ENCODE data around the gene CCL18.

DNA sequence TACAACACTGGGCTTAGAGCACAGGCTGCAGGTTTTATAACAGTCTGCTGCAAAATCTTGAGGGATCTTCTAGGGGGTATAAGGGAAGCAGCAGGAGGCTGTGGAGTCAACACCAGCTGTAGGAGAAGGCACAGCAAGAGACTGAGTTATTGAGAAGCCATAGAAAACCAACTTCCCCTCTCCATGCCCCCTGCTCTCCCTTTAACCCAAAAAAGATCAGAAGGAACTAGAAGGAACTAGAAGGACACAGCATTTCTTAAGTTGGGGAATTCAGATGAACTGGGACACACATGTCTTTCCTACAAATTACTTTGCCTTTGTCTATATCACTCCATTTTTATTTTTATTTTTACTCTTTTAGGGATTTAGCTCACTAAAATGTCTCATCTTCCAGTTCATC lies 6.2 kb upstream of the CCL18 start:
- TF ChIP-seq, protein P1, sequence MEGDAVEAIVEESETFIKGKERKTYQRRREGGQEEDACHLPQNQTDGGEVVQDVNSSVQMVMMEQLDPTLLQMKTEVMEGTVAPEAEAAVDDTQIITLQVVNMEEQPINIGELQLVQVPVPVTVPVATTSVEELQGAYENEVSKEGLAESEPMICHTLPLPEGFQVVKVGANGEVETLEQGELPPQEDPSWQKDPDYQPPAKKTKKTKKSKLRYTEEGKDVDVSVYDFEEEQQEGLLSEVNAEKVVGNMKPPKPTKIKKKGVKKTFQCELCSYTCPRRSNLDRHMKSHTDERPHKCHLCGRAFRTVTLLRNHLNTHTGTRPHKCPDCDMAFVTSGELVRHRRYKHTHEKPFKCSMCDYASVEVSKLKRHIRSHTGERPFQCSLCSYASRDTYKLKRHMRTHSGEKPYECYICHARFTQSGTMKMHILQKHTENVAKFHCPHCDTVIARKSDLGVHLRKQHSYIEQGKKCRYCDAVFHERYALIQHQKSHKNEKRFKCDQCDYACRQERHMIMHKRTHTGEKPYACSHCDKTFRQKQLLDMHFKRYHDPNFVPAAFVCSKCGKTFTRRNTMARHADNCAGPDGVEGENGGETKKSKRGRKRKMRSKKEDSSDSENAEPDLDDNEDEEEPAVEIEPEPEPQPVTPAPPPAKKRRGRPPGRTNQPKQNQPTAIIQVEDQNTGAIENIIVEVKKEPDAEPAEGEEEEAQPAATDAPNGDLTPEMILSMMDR (conservative IDR thresholded peaks at IDR 0.05 in 1 of 2, IDR thresholded peaks at IDR 0.05 in 1 of 2; ENCODE audit: extremely low read depth in 1 of 2, insufficient read depth in 1 of 2, low read depth in 1 of 2, low read length in 2 of 2), result no peak
- no peak for TF ChIP-seq EZH2 (IDR thresholded peaks at IDR 0.05; ENCODE audit: borderline replicate concordance, low read length)

All from mammary epithelial cell (primary cell).